Esophagus squamous epithelium (tissue), 4 donors: ENCODE measurements around the gene AHDC1.

Experiments used
- POLR2A ChIP-seq, 4 donors: fragments of 450-650 bp; IDR thresholded peaks; one replicate each; pipeline ENCODE4 v1.6.1; 2017; ENCODE audit warnings: antibody characterized with exemption in 4 of 4, mild to moderate bottlenecking in 4 of 4, moderate library complexity in 3 of 4
- TF ChIP-seq, protein P1 (sequence below), 6 experiments: fragments of 450-650 bp in 4 of 6; fragments of 200-600 bp in 2 of 6; sonication (generic) in 2 of 6; IDR thresholded peaks; one replicate each; pipeline ENCODE4 v1.5.1; 2016 to 2019; ENCODE audit warnings: antibody characterized with exemption in 6 of 6, mild to moderate bottlenecking in 4 of 6, moderate library complexity in 4 of 6

DNA sequence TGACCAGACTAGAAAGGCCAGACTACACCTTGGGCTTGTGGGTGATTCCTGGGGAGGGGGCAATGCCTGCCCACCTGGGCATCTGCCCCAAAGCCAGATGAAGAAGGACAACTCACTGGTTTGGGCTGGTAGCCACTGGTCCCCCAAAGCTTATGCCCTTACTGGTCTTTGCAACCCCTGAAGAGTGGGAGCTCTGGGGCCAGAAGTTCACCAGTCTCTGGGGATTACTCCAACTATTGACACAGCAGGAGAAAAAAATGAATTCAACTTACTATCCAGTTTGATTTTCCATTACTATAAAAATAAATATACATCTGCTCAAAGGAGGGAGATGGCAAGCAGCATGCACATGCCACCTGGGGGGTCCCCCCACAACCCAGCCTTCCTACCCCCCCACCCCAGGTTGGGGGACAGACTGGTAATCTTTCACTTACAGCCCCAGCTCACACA lies 2.6 kb downstream of the AHDC1 start:
- TF ChIP-seq, protein P1, sequence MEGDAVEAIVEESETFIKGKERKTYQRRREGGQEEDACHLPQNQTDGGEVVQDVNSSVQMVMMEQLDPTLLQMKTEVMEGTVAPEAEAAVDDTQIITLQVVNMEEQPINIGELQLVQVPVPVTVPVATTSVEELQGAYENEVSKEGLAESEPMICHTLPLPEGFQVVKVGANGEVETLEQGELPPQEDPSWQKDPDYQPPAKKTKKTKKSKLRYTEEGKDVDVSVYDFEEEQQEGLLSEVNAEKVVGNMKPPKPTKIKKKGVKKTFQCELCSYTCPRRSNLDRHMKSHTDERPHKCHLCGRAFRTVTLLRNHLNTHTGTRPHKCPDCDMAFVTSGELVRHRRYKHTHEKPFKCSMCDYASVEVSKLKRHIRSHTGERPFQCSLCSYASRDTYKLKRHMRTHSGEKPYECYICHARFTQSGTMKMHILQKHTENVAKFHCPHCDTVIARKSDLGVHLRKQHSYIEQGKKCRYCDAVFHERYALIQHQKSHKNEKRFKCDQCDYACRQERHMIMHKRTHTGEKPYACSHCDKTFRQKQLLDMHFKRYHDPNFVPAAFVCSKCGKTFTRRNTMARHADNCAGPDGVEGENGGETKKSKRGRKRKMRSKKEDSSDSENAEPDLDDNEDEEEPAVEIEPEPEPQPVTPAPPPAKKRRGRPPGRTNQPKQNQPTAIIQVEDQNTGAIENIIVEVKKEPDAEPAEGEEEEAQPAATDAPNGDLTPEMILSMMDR (IDR thresholded peaks at IDR 0.05): no peak
- TF ChIP-seq POLR2A (IDR thresholded peaks at IDR 0.05): no peak
